Loucy (cell line): ENCODE data around the gene RESP18.

Experiments used
- EZH2phosphoT487 ChIP-seq: fragments of 200-600 bp; IDR thresholded peaks from 2 replicates; pipeline ENCODE4 v1.6.1; 2018; ENCODE audit warnings: antibody characterized with exemption, mild to moderate bottlenecking, moderate library complexity, borderline replicate concordance
- TF ChIP-seq, protein P1 (sequence below): fragments of 200-600 bp; sonication (generic); conservative IDR thresholded peaks from 2 replicates; pipeline ENCODE4 v1.5.1; 2014; ENCODE audit warnings: mild to moderate bottlenecking, antibody characterized with exemption, low read length

DNA sequence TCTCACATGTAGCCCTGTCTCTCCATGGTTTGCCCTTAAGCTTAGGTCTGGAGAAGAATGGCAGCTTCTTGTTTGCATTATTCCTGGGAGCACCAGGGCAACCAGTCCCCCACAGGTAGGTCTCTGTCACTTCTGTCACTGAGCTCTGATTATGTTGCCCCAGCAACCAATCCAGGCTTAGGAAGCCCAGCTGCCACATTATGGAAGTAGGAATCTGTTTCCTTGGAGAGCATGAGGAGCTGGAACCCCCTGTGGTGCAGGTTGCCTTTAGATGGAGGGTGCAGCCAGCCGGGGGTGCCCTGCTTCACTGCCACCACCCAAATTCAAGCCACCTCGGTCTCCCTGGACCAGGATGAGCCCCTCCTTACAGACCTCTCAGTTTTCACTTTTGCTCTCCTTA is 4.8 kb downstream of the RESP18 start:
- TF ChIP-seq, protein P1, sequence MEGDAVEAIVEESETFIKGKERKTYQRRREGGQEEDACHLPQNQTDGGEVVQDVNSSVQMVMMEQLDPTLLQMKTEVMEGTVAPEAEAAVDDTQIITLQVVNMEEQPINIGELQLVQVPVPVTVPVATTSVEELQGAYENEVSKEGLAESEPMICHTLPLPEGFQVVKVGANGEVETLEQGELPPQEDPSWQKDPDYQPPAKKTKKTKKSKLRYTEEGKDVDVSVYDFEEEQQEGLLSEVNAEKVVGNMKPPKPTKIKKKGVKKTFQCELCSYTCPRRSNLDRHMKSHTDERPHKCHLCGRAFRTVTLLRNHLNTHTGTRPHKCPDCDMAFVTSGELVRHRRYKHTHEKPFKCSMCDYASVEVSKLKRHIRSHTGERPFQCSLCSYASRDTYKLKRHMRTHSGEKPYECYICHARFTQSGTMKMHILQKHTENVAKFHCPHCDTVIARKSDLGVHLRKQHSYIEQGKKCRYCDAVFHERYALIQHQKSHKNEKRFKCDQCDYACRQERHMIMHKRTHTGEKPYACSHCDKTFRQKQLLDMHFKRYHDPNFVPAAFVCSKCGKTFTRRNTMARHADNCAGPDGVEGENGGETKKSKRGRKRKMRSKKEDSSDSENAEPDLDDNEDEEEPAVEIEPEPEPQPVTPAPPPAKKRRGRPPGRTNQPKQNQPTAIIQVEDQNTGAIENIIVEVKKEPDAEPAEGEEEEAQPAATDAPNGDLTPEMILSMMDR, result no peak
- TF ChIP-seq EZH2phosphoT487, result no peak
